Calu3 (cell line): Measurements from ENCODE around the gene FOXO3. TPM values are rescaled to one million over a fixed set of nuclear protein-coding genes. Genes with fewer than 3 reads are reported as not detected.

Experiments used
- BruUV-seq: library from RNA; stranded (reverse); fragments of 400-500 nt; replicated peaks from 2 replicates; lab custom pipeline; 2021; lab: Mats Ljungman, UMichigan
- CTCF ChIA-PET: fragments of 300-600 bp; sonication (Branson Sonifier 250); formaldehyde crosslinking; loops from one replicate; lab custom pipeline; 2022; ENCODE audit warnings: antibody characterized with exemption; lab: Charles Lee
- DNase-seq: peaks from one replicate; pipeline ENCODE4 v3.0.0; 2022
- H3K27ac Mint-ChIP-seq: one replicate; pipeline ENCODE4 v1.8.0; 2022; ENCODE audit warnings: mixed read lengths; ENCODE audit not compliant: unreplicated experiment
- H3K27me3 Mint-ChIP-seq: one replicate; pipeline ENCODE4 v1.8.0; 2022; ENCODE audit warnings: mixed read lengths; ENCODE audit not compliant: unreplicated experiment
- H3K36me3 Mint-ChIP-seq: one replicate; pipeline ENCODE4 v1.8.0; 2022; ENCODE audit warnings: mild to moderate bottlenecking, moderate library complexity, mixed read lengths; ENCODE audit not compliant: insufficient read depth, unreplicated experiment
- H3K4me1 Mint-ChIP-seq: one replicate; pipeline ENCODE4 v1.8.0; 2022; ENCODE audit warnings: mild to moderate bottlenecking, low read depth, mixed read lengths; ENCODE audit not compliant: unreplicated experiment
- H3K4me3 Mint-ChIP-seq: one replicate; pipeline ENCODE4 v1.8.0; 2022; ENCODE audit warnings: mild to moderate bottlenecking, low read depth, moderate library complexity, mixed read lengths; ENCODE audit not compliant: unreplicated experiment
- H3K9me3 Mint-ChIP-seq: one replicate; pipeline ENCODE4 v1.8.0; 2022; ENCODE audit warnings: low read depth, mixed read lengths; ENCODE audit not compliant: unreplicated experiment
- CTCF ChIP-seq: fragments of 200-600 bp; IDR thresholded peaks from one replicate; pipeline ENCODE4 v1.8.0; 2022; ENCODE audit warnings: antibody characterized with exemption; ENCODE audit not compliant: unreplicated experiment
- intact Hi-C: fragments of 100-400 bp; cut with micrococcal nuclease; formaldehyde crosslinking; loops from one replicate; pipeline ENCODE4 v1.10.0; 2022; ENCODE audit not compliant: unreplicated experiment
- total RNA-seq: library from RNA; stranded (reverse); gene quantifications from 2 replicates; pipeline ENCODE4 v1.2.3, GENCODE V29; 2022

Gene FOXO3
- total RNA-seq, 1 experiment from 2014 or later, result 45.5 TPM

DNA sequence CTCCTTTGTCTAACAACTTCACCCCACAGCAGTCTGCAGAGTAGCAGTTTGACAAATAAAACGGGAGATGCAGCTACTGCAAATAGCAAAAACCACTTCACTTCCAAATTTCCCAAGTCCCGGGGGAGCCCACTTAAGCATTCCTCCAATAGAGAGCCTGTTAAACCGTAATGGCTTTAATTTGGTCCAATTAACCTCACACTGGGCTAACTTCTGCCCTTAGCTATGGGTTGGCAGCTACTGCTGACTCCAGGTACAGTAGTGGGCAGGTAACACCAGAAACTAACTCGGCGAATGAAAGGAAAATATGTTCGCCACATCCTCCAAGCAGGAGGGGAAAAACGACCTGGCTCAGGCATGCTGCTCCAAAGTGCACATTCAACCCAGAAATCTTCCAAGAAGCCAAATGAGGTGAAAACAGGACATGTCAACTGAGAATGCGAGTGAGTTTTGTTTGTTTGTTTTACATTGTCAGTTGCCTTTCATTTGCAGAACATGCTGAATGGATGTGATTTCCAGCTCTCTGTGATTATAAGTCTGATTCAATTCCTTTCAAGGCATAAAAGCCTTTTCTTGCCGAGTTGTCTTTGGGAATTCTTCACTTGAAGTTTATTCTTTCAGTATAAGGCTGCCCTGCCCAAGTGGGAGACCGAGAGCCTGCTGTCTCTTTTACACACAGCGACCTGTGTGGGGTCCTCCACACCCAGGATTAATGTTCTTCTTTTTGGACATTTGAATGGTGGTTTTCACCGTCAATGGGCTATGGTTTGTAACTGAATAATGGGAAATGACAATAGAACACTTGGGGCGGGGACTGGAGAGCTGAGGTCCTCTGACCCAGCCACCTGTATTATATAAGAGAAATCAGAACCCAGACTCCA is 170.2 kb downstream of the FOXO3 start:
- no peak overlapping the region for H3K27ac Mint-ChIP-seq
- H3K9me3 Mint-ChIP-seq, result no peaks in the 10 kb centered on the region
- H3K36me3 Mint-ChIP-seq, result peaks cover 9% of the 10 kb centered on the region
- no peak for TF ChIP-seq CTCF
- no peak for DNase-seq
- BruUV-seq, result no TSS peak
- H3K4me1 Mint-ChIP-seq, result peaks cover 40% of the 10 kb centered on the region
- intact Hi-C loops, result no loop called here
- H3K4me3 Mint-ChIP-seq, result no peak overlapping the region
- CTCF ChIA-PET, result interaction anchor here (0.7 kb wide), 1 partner anchor 187 kb away, joined by 6 read pairs; no protein-coding TSS in a partner anchor
- no peaks in the 10 kb centered on the region for H3K27me3 Mint-ChIP-seq

GRCh38 chr6:108732091-108732870 is 171.6 kb downstream of the FOXO3 start:
- intact Hi-C loops, result no loop called here
- Mint-ChIP-seq H3K36me3 (peaks cover 21% of the 10 kb centered on the region), H3K4me1 (peaks cover 47% of the 10 kb centered on the region)

GRCh38 chr6:108733051-108733450 is 172.3 kb downstream of the FOXO3 start:
- Mint-ChIP-seq H3K4me3 (no peak overlapping the region), H3K9me3 (no peaks in the 10 kb centered on the region), H3K36me3 (peaks cover 24% of the 10 kb centered on the region), H3K27ac (peak overlapping the region; percentile 69), H3K27me3 (no peaks in the 10 kb centered on the region), H3K4me1 (peaks cover 51% of the 10 kb centered on the region)
- DNase-seq, result no peak
- no peak for TF ChIP-seq CTCF
- intact Hi-C loops, result no loop called here
- CTCF ChIA-PET, result no interaction called here
- no TSS peak for BruUV-seq

More at GRCh38 chr6:108732091-108732870, 171.6 kb downstream of the FOXO3 start:
- Mint-ChIP-seq H3K9me3 (no peaks in the 10 kb centered on the region), H3K4me3 (no peak overlapping the region), H3K27me3 (no peaks in the 10 kb centered on the region), H3K27ac (peak overlapping the region; percentile 69)
- CTCF ChIA-PET, result interaction anchor here (0.6 to 0.7 kb wide), 3 partner anchors 10 to 238 kb away, joined by 4 to 5 read pairs (median 4); no protein-coding TSS in a partner anchor
- BruUV-seq, result no TSS peak
- TF ChIP-seq CTCF, result no peak
- peak; percentile 57 for DNase-seq

- Mint-ChIP-seq H3K27ac (peak overlapping the region; percentile 69), H3K4me3 (no peak overlapping the region), H3K27me3 (no peaks in the 10 kb centered on the region), H3K36me3 (peaks cover 30% of the 10 kb centered on the region), H3K4me1 (peaks cover 58% of the 10 kb centered on the region), H3K9me3 (no peaks in the 10 kb centered on the region)
- TF ChIP-seq CTCF, result no peak
- DNase-seq, result no peak
- CTCF ChIA-PET, result interaction anchor here (2.9 kb wide), 1 partner anchor 13 kb away, joined by 7 read pairs; no protein-coding TSS in a partner anchor
- BruUV-seq, result no TSS peak
- intact Hi-C loops, result no loop called here
Measured at GRCh38 chr6:108733706-108734265, 173.1 kb downstream of the FOXO3 start.
